HG03469 (cell line): ENCODE data around the gene PRKAR1A.

ENCODE experiments used
- ATAC-seq: cut with Tn5 transposase; IDR thresholded peaks from one replicate; pipeline ENCODE4 v1.9.1; 2021; ENCODE audit warnings: mild to moderate bottlenecking, moderate library complexity, moderate number of reproducible peaks; ENCODE audit not compliant: unreplicated experiment

The PRKAR1A gene

DNA sequence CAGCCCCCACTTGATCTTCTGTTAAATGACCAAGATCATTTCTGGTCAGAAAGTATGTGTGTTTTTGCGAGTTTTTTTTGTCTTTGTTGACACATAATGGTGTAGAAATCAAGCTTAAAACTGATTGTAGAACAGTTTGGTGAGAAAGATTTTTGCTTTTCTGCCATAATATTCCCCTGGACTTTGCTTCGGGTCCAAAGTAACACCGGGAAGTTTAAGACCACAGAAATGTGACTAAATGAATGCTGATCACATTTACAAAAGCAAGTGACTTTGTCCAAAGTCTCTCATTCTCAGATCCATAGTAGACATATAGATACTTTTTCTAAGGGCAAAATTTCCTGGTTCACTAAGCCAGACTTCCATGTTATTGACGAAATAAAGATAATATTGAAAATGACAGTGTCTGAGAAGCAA is 86.3 kb downstream of the PRKAR1A start:
- ATAC-seq, result no peak

DNA sequence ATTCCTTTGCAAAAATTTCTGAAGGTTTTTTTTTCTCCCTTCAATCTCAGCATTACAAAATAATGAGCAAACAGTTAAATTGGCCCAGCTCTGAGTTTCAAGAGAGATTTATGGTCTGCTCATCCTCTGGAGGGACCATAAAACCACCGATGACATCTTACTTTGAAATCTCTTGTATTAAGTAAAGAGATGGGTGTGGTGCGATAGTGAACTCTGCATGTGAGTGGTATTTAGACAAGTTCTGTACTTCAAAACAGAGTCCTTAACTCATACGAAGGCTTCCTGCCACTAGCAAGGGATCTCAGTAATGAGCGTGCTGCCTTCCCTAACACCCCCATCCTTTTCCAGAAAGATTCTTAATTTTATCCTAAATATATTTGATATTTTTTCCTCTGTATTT is 86.9 kb downstream of the PRKAR1A start:
- ATAC-seq, result no peak

DNA sequence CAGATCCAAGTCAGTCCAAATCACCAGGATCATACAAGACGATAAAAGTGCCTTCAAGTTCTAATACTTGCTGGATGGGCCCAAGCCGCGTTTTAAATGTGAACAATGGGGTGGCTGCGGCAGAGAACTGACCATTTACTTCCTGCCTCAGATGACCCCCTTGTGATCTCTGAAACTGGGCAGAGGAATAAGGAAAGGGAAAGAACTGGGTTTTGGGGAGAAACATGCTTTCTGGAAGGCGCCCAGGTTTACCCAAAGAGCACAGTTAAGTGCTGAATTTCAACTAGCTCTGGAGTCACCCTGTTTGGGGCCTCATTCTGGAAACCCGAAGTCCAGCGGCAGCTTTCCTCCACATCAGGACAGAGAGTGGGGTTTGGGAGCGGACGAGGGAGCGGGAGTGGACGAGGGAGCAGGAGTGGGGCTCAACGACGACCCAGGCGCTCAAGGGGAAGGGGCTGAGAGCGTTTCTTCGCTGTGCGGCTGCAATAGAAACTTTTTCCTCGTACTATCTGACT is 87.4 kb downstream of the PRKAR1A start:
- ATAC-seq, result no peak

DNA sequence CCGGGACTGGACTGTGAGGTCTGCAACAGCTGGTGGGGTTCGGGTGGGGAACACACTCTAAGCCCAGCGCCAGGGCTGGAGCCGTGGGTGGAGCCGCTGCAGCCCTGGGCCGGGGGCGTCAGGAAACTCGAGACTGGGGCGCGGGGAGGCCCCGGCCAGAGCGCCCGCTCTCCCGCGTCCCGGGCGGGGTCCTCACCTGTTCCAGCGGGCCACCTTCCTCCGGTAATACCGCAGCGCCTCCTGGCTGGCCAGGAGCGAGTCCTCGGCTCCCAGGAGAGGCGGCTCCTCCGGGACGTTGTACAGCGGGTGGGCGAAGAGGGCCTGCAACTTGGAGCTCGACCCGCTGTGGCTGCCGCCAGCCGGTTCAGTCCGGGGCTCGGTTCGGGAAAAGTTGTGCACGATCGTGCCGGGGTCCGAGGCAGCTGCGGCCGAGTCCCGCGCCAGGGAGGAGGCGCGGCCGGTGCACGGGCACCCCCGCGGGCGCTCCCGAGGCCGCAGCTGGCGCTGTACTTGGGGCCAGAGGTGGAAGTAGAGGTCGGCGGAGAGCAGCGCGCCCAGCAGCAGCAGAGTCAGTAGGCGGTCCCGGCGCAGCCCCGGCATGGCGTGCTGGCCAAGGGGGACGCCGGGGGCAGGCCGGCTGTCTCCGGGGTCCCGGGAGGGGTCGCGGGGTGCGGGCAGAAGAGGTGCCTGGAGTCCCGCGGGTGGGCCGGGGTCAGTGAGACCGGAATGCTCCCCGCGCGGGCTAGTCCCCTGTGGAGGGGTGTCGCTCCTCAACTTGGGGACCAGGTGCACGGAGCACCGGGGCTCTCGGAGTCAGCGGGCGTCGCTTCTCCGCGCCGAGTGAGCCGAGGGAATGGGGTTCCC is 88.1 kb downstream of the PRKAR1A start:
- ATAC-seq, result no peak
